Astrocyte of the cerebellum (primary cell): ENCODE measurements around the gene DLGAP1.

ENCODE experiments used
- DNase-seq: peaks from one replicate; pipeline ENCODE4 v3.0.0-alpha.2; 2011; ENCODE audit warnings: low read depth
- H3K4me3 ChIP-seq: 2 replicates; pipeline ENCODE4 v1.5.1; 2011; ENCODE audit warnings: mild to moderate bottlenecking, low read depth, low read length, moderate library complexity
- CTCF ChIP-seq: IDR thresholded peaks from 2 replicates; pipeline ENCODE4 v1.5.1; 2012; ENCODE audit warnings: low read length, low read depth, moderate library complexity, mild to moderate bottlenecking; ENCODE audit errors: missing control alignments
- in situ Hi-C: cut with HindIII; loops from 2 replicates; pipeline ENCODE4 v1.10.0; 2017; ENCODE audit warnings: low sequenced_read_pairs

The DLGAP1 gene

DNA sequence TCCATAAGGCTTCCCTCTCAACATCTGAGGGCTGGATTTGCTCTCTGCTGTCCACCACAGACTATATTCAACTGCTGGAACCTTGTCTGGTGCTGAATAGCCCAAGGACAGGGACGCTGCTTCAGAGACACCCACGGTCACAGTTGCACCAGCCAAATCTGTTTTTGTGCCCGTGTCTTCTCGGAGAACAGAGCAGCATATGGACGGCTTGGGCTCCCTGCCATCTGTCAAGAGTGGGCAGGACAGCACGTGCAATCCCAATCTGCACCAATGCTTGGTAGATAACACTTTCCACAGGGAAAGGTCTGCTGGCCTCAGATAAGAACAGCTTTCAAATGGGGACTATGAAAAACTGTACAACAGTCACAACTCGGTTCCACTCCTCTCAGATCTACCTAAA is 539.0 kb downstream of the DLGAP1 start:
- no peak for DNase-seq
- no peak for TF ChIP-seq CTCF
- no peak overlapping the region for H3K4me3 ChIP-seq
- in situ Hi-C loops = no loop called here

DNA sequence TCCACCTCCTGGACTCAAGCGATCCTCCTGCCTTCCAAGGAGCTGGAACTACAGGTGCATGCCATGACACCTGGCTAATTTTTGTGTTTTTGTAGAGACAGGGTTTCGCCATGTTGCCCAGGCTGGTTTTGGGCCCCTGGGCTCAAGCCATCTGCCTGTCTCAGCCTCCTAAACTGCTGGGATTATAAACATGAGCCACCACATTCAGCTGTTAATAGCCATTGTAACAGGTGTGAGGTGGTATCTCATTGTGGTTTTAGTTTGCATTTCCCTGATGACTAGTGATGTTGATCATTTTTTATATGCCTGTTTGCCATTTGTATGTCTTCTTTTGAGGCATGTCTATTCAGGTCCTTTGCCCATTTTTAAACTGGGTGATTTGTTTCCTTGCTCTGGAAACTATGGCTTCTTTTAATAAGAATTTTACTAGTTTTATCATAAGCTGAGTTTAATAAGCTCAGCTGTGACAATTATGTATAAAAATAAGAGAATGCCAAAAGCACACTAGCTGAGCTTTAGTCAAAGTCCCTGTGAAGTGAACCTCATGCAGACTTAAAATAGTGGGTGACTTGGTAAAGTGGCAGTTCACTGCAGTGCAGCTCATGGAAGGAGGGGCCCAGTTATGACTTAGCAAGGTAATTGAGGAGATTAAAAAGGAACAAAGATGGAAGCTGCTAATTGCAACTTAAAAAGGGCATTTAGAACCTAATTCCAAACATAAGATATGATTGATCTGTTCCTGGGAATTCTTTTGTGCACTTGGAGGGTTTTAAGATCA is 540.1 kb downstream of the DLGAP1 start:
- TF ChIP-seq CTCF = no peak
- in situ Hi-C loops = no loop called here

GRCh38 chr18:3914109-3914508 is 541.0 kb downstream of the DLGAP1 start:
- no peak for DNase-seq
- no peak overlapping the region for H3K4me3 ChIP-seq
- in situ Hi-C loops = no loop called here
- TF ChIP-seq CTCF = no peak

More for the DNA sequence above, 540.1 kb downstream of the DLGAP1 start:
- DNase-seq = no peak
- H3K4me3 ChIP-seq = no peak overlapping the region

- H3K4me3 ChIP-seq = no peak overlapping the region
- in situ Hi-C loops = no loop called here
- no peak for TF ChIP-seq CTCF
- no peak for DNase-seq
These were observed 542.4 kb downstream of the DLGAP1 start for GRCh38 chr18:3912705-3913104.

GRCh38 chr18:3911413-3911812 is 543.7 kb downstream of the DLGAP1 start:
- DNase-seq = no peak
- in situ Hi-C loops = no loop called here

GRCh38 chr18:3910512-3910911 is 544.6 kb downstream of the DLGAP1 start:
- in situ Hi-C loops = no loop called here
- DNase-seq = no peak
- TF ChIP-seq CTCF = no peak
- H3K4me3 ChIP-seq = no peak overlapping the region

More at GRCh38 chr18:3911413-3911812, 543.7 kb downstream of the DLGAP1 start:
- no peak for TF ChIP-seq CTCF
- no peak overlapping the region for H3K4me3 ChIP-seq
